CD4-positive, alpha-beta T cell treated with Interleukin-15 for 1 hour (primary cell): ENCODE data around the gene OGDH.
A peak's percentile ranks its signal among the peaks of the same experiment; 100 is the strongest.
"Not testable (repeated sequence)": the region's sequence is repeated elsewhere in the genome, so short reads cannot be mapped to it uniquely, and the experiment has no call there.

Source experiments
- DNase-seq: peaks from one replicate; pipeline ENCODE4 v3.0.0-alpha.2; 2020

The OGDH gene

GRCh38 chr7:44581879-44582603, 24.4 kb upstream of the OGDH start, which contains the start of gene TMED4:
Gene TMED4 (minus strand): TSS chr7:44582231. CDS start chr7:44582206, 25 bp downstream.
- peak; percentile 100 for DNase-seq

DNA sequence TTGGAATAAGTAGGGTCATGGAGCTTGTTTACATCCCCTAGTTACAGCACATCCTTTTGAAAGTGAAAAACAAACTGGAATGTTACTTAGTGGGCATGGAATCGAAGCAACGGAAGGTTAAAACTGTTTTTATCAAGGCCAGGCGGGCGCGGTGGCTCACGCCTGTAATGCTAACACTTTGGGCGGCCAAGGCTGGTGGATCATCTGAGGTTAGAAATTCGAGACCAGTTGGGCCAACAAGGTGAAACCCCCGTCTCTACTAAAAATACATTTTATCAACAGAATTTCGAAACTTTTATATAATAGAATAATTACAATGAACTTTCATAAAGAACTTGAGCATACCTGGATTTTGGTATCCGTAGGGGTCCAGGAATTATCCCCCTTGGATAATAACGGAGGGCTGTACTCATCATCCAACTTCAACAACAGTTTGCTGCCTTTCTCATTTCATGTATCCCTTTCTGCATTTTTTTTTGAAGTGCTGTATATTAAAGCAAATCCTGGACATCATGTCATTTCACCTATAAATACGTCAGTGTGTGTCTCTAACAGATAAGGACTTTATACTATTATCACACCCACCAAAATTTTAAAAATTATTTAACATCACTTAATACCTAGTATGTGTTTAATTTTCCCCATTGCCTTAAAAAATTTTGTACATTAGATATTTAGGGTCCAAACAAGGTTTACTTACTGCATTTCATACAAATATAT, 23.1 kb upstream of the OGDH start:
- no peak for DNase-seq

DNA sequence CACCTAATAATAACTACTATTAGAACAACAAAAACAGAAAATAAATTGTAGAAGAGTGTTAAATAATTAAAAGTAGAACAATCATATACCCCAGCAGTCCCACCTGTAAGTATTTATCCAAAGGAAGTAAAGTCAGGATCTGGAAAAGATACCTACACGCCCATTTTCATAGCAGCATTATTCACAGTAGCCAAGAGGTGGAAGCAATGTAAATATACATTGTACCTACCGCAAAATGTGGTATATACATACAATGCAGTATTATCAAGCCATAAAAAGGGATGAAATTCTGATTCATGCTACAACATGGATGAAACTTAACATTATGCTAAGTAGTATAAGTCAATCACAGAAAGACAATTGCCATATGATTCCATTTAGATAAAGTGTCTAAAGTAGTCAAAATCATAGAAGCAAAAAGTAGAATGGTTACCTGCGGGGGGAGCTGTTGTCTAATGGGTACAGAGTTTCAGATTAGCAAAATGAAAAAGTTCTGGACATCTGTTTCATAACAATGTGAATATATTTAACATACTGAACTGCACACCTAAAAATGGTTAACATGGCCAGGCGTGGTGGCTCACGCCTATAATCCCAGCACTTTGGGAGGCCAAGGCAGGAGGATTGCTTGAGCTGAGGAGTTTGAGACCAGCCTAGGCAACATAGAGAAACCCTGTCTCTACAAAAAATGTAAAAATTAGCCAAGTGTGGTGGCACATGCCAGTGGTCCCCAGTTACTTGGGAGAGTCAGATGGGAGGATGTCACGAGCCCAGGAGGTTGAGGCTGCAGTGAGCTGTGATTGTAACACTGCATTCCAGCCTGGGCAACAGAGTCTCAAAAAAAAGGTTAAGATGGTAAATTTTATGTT, 18.4 kb upstream of the OGDH start:
- peak; percentile 54 for DNase-seq

DNA sequence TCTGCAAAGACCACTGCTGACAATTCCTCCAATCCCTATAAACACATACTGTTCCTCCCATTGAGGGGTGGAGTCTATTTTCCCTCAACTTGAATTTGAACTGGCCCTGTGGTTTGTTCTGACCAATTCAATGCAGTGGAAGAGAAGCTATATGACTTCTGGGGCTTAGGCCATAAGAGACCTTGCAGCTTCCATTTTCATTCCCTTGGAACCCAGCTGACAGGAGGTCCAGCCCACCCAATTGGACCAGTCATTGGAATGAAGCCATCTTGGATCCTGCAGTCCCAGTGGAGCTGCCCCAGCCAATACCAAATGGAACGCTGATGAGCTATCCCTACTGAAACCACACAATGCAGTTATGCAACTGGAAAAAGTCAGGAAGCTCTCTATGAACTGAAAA, 15.5 kb upstream of the OGDH start:
- no peak for DNase-seq

GRCh38 chr7:44595934-44596635, 10.3 kb upstream of the OGDH start:
- DNase-seq, result no peak

- DNase-seq, result not testable (repeated sequence)
These were observed 9.2 kb upstream of the OGDH start for GRCh38 chr7:44597181-44597580.

DNA sequence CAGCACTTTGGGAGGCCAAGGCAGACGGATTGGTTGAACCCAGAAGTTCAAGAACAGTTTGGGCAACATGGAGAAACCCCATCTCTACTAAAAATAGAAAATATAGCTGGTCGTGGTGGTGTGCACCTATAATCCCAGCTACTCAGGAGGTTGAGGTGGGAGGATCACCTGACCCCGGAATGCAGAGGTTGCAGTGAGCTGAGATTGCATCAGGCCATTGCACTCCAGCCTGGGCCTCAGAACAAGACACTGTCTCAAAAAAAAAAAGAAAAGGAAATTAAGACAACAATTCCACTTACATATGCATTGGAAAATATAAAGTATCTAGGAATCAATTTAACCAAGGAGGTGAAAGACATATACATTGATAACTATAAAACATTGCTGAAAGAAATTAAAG, 7.2 kb upstream of the OGDH start:
- DNase-seq, result no peak

DNA sequence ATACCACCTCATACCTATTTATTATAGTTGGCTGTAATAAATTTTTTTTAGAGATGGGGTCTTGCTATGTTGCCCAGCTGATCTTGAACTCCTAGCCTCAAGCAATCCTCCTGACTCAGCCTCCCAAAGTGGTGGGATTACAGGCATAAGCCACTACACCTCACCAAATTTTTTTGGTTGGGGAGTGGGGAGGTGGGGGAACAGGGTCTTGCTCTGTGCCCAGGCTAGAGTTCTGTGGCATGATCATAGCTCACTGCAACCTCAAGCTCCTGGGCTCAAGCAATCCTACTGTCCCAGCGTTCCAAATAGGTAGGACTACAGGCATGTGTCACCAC, 3.9 kb upstream of the OGDH start:
- no peak for DNase-seq

DNA sequence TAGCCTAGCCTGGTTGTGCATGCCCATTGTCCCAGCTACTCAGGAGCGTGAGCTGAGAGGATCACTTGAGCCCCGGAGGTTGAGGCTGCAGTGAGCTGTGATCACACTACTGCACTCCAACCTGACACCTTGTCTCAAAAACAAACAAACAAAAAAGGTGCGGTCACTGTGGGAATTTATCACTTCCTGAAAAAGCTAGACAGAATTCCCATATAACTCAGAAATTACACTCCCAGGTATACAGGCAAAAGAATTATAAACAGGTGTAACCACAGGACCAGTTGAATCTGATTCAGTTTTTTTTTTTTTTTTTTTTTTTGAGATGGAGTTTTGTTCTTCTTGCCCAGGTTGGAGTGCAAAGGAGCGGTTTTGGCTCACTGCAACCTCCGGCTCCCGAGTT, 3.2 kb upstream of the OGDH start:
- DNase-seq, result no peak

GRCh38 chr7:44604941-44605340, 1.5 kb upstream of the OGDH start:
- DNase-seq, result no peak

- no peak for DNase-seq
These were observed 978 bp downstream of the OGDH start for GRCh38 chr7:44607141-44608068.

- peak; percentile 53 for DNase-seq
These were observed 2.7 kb downstream of the OGDH start for GRCh38 chr7:44608916-44609648.

DNA sequence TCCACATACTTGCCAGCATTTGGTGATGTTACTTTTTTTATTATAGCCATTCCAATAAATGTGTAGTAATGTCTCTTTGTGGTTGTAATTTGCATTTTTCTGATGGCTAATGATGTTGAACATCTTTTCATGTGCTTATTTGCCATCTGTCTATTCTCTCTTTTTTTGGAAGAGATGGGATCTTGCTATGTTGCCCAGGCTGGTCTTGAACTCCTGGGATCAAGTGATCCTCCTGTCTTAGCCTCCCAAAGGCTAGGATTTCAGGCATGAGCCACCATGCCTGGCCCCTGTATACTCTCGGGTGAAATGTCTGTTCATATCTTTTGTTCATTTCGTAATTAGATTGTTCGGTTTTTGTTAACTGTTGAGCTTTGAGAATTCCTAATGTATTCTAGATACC, 3.4 kb downstream of the OGDH start:
- no peak for DNase-seq

DNA sequence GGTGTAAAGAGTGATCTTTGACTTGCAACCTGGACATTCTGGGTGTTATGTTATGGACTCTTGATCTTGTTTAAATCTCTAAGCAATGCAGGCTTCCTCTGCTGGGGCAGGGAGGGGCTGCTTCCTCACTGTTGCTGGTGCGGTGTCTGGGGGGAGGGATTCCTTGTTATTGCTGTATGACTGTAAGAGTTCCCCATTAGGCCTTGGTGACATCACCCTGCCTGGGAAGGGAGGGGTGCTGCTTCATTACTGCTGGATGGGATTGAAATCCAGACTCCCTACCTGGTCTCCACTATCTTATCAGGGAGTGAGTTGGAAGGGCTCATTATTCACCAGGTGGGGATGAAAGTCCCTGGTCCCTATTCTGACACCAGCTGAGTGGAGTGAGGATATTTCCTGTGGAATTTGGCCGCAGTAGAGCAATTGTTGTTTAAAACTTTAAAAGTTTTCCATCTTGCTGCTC, 8.8 kb downstream of the OGDH start:
- DNase-seq, result peak; percentile 77

DNA sequence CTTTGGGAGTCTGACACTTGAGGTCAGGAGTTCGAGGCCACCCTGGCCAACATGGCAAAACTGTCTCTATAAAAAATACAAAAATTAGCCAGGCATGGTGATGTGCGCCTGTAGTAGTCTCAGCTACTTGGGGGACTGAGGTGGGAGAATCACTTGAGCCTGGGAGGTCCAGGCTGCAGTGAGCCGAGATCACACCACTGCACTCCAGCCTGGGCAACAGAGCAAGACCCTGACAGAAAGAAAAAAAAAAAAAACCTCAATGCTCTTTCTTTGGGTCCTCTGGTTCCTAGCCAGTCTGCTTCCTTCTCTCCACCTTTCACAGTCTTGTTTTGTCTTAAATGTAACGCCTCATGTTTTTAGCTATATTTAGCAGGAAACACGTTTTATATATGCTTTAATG, 9.4 kb downstream of the OGDH start:
- DNase-seq, result no peak

DNA sequence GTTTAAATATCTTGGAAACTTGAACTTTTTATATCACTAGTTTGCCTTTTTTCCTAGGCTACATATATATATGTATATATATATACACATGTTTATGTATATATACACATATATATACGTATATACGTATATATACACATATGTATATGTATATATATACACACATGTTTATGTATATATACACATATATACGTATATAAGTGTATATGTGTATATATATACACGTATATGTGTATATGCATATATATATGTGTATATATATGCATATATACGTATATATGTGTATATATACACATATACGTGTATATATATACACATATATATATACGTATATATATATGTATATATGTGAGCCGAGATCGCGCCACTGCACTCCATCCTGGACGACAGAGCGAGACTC, 10.1 kb downstream of the OGDH start:
- DNase-seq, result no peak

DNA sequence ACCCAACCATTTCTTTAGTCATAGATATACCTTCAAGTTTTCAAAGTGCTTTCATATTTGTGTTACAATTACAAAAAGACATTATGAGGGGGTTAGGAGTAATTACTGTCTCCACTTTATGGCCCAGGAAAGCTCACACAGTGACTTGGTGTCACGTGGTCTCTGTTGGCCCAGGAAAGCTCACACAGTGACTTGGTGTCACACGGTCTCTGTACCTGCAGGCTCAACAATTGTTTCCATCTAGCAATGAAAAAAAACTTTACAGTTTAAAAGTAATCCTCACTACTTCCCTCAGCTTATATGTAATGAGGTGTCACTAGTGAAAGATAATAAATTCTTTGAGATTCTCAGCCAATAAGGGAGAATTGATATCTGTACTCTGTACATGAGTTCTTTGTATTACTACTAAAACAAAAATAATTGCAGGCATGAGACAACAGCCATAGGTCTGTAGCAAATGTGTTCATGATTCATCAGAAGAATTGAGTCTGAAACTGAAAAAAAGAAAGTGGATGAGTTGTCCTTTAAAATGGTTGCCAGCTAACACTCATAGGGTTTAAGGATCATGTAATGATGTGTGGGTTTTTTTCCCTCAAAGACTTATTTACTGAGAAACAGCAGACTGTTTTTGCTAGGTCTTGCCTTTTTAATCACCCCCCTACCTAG, 10.9 kb downstream of the OGDH start:
- DNase-seq, result no peak

DNA sequence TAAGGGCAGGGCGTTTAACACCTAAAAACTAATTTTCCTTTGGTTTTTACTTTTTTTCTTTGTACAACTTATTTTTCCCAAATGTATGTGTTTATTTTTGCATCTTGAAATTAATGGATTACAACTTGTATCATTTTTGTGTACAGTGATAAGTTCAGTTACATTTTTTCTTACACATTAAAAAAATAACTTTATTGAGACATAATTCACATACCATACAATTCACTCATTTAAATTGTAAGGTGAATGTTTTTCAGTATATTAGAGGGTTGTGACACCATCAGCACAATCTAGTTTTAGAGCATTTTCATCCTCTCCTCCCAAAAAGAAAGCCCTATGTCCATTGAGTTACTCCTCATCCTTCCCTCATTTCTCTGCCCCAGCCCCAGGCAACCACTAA, 11.6 kb downstream of the OGDH start:
- no peak for DNase-seq

- no peak for DNase-seq
These were observed 12.3 kb downstream of the OGDH start for GRCh38 chr7:44618753-44619152.

GRCh38 chr7:44621034-44621749, 14.8 kb downstream of the OGDH start:
- DNase-seq, result peak; percentile 64
